Epithelial cell of proximal tubule (primary cell): ENCODE measurements around the gene TUBA4A. TPM values are rescaled to one million over a fixed set of nuclear protein-coding genes. Genes with fewer than 3 reads are reported as not detected.

Experiments used
- DNase-seq: peaks from one replicate; pipeline ENCODE4 v3.0.0-alpha.2; 2011; ENCODE audit warnings: low read depth
- H3K4me3 ChIP-seq: 2 replicates; pipeline ENCODE4 v1.5.1; 2011; ENCODE audit warnings: low read depth, mild to moderate bottlenecking, low read length
- total RNA-seq: library from RNA; depleted of rRNA; stranded (reverse); fragments of >200 nt; gene quantifications from 2 replicates; pipeline ENCODE4 v1.2.3, GENCODE V29; 2015
- TF ChIP-seq, protein P1 (sequence below): conservative IDR thresholded peaks from 2 replicates; pipeline ENCODE4 v1.5.1; 2012; ENCODE audit warnings: low read depth, mild to moderate bottlenecking, low read length

TUBA4A gene
- total RNA-seq, 1 donor from 2014 or later = 191 TPM

DNA sequence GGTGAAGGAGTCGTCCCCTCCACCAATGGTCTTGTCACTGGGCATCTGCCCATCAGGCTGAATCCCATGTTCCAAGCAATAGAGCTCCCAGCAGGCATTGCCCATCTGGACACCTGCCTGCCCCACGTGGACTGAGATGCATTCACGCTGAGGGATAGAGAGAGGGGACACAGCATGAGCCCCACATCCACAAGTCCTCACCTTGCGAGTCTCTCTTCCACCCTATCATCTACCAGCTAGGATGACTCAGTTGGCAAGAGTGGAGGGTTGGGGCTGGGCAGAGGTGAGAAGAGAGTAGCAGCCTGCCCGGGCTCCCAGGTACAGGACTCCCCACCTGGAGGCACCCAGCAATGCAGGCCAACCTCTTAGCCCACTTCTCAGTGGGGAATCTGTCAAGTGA is 1.6 kb downstream of the TUBA4A start:
- TF ChIP-seq, protein P1, sequence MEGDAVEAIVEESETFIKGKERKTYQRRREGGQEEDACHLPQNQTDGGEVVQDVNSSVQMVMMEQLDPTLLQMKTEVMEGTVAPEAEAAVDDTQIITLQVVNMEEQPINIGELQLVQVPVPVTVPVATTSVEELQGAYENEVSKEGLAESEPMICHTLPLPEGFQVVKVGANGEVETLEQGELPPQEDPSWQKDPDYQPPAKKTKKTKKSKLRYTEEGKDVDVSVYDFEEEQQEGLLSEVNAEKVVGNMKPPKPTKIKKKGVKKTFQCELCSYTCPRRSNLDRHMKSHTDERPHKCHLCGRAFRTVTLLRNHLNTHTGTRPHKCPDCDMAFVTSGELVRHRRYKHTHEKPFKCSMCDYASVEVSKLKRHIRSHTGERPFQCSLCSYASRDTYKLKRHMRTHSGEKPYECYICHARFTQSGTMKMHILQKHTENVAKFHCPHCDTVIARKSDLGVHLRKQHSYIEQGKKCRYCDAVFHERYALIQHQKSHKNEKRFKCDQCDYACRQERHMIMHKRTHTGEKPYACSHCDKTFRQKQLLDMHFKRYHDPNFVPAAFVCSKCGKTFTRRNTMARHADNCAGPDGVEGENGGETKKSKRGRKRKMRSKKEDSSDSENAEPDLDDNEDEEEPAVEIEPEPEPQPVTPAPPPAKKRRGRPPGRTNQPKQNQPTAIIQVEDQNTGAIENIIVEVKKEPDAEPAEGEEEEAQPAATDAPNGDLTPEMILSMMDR = no peak
- H3K4me3 ChIP-seq = peak overlapping the region; percentile 94
- DNase-seq = no peak

DNA sequence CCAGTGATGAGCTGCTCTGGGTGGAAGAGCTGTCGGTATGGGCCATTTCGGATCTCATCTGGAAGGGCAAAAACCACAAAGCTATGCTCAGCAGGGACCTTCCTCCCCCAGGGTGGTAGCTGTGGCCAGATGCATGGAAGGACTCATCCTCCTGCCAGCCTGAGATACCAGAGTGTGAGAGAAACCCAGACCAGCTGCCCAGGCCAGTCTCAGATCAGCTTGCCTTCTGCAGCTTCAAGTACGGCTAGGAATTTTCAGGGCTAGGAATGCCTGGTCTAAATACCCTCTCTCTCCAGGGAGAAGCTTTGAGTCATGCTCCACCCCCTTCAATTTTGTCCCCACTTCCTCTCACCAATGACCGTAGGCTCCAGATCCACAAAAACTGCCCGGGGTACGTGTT is 2.1 kb downstream of the TUBA4A start:
- TF ChIP-seq, protein P1 = no peak
- DNase-seq = no peak
- H3K4me3 ChIP-seq = peak overlapping the region; percentile 94

DNA sequence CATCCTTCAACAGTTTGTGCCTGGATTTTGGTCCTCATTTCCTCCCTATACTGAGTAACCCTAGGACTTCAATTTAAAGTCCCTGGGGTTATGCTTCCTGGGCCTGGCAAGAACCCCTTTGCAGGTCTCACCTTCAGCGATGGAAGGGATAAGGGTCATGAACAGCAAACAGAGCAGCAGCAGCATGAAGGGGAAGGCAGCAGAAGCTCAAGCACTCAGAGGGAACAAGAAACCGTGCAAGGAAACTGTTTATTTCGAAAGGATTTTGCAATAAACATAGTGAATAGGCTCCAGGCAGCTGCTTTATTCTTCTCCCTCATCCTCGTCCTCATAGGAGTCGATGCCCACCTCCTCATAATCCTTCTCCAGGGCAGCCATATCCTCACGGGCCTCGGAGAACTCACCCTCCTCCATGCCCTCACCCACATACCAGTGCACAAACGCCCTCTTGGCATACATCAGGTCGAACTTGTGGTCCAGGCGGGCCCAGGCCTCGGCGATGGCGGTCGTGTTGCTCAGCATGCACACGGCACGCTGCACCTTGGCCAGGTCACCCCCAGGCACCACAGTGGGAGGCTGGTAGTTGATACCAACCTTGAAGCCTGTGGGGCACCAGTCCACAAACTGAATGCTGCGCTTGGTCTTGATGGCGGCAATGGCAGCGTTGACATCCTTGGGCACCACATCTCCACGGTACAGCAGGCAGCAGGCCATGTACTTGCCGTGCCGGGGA is 3.5 kb downstream of the TUBA4A start:
- TF ChIP-seq, protein P1 = no peak
- H3K4me3 ChIP-seq = peak overlapping the region; percentile 23
- no peak for DNase-seq

DNA sequence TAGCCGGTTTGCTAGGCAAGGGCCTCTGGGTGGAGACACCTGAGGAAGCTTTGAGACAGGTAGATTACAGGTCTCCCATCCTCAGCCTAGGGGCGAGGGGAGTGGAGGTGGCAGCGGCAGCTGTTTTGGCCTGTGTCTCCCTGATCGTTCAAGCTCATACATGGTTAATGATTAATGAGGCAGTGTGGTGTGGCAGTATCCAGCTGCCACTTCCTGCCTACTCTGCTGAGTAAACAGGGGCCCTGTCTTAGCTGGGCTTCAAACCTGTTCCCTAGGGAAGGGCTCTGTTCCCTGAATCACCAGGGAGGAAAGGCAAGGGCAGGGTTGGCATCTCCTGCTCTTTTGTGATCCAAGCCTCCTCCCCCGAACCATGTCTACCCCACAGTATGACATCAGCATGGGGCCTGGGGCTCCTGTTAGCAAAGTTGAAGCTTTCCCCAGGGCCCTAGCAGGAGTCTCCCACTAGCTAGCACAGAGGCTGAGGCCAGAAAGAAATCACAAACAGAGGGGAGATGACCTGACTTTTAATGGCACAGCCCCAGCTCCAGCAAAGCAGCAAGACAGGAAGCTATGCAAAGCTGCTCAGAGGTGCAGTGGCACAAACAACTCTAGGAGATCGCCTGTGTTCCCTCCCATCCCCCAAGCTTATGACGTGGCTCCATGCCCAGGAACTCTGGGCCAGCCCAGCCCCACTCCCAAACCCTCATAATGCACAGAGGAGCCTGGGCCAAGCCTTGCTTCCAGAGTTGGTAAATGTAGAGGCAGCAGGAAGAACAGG is 4.3 kb downstream of the TUBA4A start:
- H3K4me3 ChIP-seq = peak overlapping the region; percentile 32
- peak; percentile 83 for DNase-seq
- TF ChIP-seq, protein P1 = no peak

DNA sequence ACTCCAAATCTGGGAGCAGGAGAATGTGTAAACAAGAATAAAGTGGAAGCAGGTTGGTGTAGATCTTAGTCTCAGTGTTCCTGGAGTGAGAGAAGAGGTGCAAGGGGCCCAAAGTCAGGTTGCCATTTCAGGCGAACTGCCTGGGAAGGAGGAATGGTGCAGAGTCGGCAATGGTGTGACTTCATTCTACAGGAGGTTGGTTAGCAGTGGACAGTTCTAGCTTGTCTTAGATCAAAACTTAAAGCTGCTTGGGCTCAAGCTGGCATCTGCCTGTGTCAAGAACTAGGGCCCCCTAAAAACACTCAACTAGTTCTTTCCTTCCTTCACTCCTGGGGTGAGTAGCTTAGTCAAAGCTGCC is 4.9 kb downstream of the TUBA4A start:
- TF ChIP-seq, protein P1 = no peak
- H3K4me3 ChIP-seq = peak overlapping the region; percentile 32
- DNase-seq = no peak

DNA sequence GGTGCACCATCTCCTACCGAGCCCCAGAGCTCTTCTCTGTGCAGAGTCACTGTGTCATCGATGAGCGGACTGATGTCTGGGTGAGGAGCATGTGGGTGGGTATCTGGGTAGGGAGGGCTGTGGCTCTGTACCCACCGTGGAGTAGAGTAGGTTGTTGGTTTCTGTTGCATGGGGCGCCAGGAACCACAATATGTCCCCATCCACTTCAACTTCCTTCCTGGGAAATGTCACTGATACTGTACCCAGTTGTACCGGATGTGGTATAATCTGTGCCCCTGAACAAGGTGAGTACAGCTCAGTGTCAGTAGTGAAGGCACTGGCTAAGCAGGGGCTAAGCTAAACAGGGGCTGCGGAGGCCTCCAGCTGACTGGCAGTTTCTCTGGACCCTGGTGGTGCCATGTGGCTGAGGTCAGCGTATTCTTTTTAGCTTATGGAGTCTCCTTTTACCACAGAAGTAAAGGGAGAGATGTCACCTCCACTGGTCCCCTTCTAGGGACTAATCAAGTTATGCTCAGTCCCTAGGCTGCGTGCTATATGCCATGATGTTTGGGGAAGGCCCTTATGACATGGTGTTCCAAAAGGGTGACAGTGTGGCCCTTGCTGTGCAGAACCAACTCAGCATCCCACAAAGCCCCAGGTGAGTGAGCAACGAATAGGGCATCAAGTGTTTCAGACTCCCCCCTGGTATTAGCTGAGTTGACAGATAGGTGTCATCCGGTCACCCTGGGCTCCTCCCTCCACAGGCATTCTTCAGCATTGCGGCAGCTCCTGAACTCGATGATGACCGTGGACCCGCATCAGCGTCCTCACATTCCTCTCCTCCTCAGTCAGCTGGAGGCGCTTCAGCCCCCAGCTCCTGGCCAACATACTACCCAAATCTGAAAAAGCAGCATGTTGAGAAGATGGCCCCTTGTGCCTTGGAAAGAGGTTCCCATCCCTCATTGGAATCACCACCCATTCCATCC is 5.8 kb downstream of the TUBA4A start:
- TF ChIP-seq, protein P1 = no peak
- H3K4me3 ChIP-seq = no peak overlapping the region
- no peak for DNase-seq
